ENCODE measurements around the gene PURA.

The PURA gene

GRCh38 chr5:140106805-140107311, 7.1 kb upstream of the PURA start:
- H3K4me3 Mint-ChIP-seq = peak overlapping the region; percentile 89
- no peaks in the 10 kb centered on the region for H3K9me3 Mint-ChIP-seq
- H3K4me1 Mint-ChIP-seq = peaks cover 36% of the 10 kb centered on the region
- DNase-seq (ENCODE audit: low spot score in 2 of 2) = no peak
- no peak for ATAC-seq
- H3K36me3 Mint-ChIP-seq = peaks cover 10% of the 10 kb centered on the region
- H3K27ac Mint-ChIP-seq = peak overlapping the region; percentile 92

GRCh38 chr5:140107312-140108092, 6.4 kb upstream of the PURA start:
- Mint-ChIP-seq H3K9me3 (no peaks in the 10 kb centered on the region), H3K4me3 (peak overlapping the region; percentile 89), H3K4me1 (peaks cover 42% of the 10 kb centered on the region), H3K27ac (peak overlapping the region; percentile 92), H3K36me3 (peaks cover 10% of the 10 kb centered on the region)
- ATAC-seq = peak; percentile 95
- peak; percentile 82 to 95 for DNase-seq (ENCODE audit: low spot score in 2 of 2)

GRCh38 chr5:140108093-140109017, 5.6 kb upstream of the PURA start:
- Mint-ChIP-seq H3K27ac (peak overlapping the region; percentile 92), H3K36me3 (peaks cover 10% of the 10 kb centered on the region), H3K9me3 (no peaks in the 10 kb centered on the region), H3K4me1 (peaks cover 50% of the 10 kb centered on the region), H3K4me3 (peak overlapping the region; percentile 89)
- peak in 1 of 2 donors; percentile 70 for DNase-seq (ENCODE audit: low spot score in 2 of 2)
- peak; percentile 3 for ATAC-seq

- H3K36me3 Mint-ChIP-seq = peaks cover 17% of the 10 kb centered on the region
- peaks cover 51% of the 10 kb centered on the region for H3K4me1 Mint-ChIP-seq
- peak overlapping the region; percentile 92 for H3K27ac Mint-ChIP-seq
- no peaks in the 10 kb centered on the region for H3K9me3 Mint-ChIP-seq
- DNase-seq (ENCODE audit: low spot score in 2 of 2) = no peak
- H3K4me3 Mint-ChIP-seq = peak overlapping the region; percentile 89
- ATAC-seq = no peak
These were observed 4.7 kb upstream of the PURA start for GRCh38 chr5:140109018-140109758.

GRCh38 chr5:140109759-140110645, 3.9 kb upstream of the PURA start:
- H3K27ac Mint-ChIP-seq = no peak overlapping the region
- H3K4me1 Mint-ChIP-seq = peaks cover 56% of the 10 kb centered on the region
- DNase-seq (ENCODE audit: low spot score in 2 of 2) (no peak), ATAC-seq (no peak)
- H3K9me3 Mint-ChIP-seq = no peaks in the 10 kb centered on the region
- peaks cover 24% of the 10 kb centered on the region for H3K36me3 Mint-ChIP-seq
- H3K4me3 Mint-ChIP-seq = peak overlapping the region; percentile 89

GRCh38 chr5:140110646-140110957, 3.3 kb upstream of the PURA start:
- no peaks in the 10 kb centered on the region for H3K9me3 Mint-ChIP-seq
- no peak for ATAC-seq
- peaks cover 29% of the 10 kb centered on the region for H3K36me3 Mint-ChIP-seq
- DNase-seq (ENCODE audit: low spot score in 2 of 2) = no peak
- no peak overlapping the region for H3K27ac Mint-ChIP-seq
- H3K4me1 Mint-ChIP-seq = peaks cover 61% of the 10 kb centered on the region
- no peak overlapping the region for H3K4me3 Mint-ChIP-seq

- peaks cover 29% of the 10 kb centered on the region for H3K36me3 Mint-ChIP-seq
- H3K9me3 Mint-ChIP-seq = no peaks in the 10 kb centered on the region
- no peak overlapping the region for H3K27ac Mint-ChIP-seq
- peaks cover 64% of the 10 kb centered on the region for H3K4me1 Mint-ChIP-seq
- ATAC-seq = no peak
- DNase-seq (ENCODE audit: low spot score in 2 of 2) = no peak
- no peak overlapping the region for H3K4me3 Mint-ChIP-seq
These were observed 2.7 kb upstream of the PURA start for GRCh38 chr5:140111011-140111858.

- Mint-ChIP-seq H3K9me3 (no peaks in the 10 kb centered on the region), H3K27ac (no peak overlapping the region), H3K4me1 (peaks cover 62% of the 10 kb centered on the region), H3K36me3 (peaks cover 29% of the 10 kb centered on the region), H3K4me3 (peak overlapping the region; percentile 83)
- DNase-seq (ENCODE audit: low spot score in 2 of 2) = no peak
- ATAC-seq = no peak
These were observed 1.9 kb upstream of the PURA start for GRCh38 chr5:140111859-140112551.

GRCh38 chr5:140112685-140113179, 1.2 kb upstream of the PURA start:
- Mint-ChIP-seq H3K9me3 (no peaks in the 10 kb centered on the region), H3K4me1 (peaks cover 64% of the 10 kb centered on the region), H3K4me3 (peak overlapping the region; percentile 83), H3K36me3 (peaks cover 29% of the 10 kb centered on the region), H3K27ac (peak overlapping the region; percentile 90)
- ATAC-seq = no peak
- DNase-seq (ENCODE audit: low spot score in 2 of 2) = no peak

GRCh38 chr5:140113180-140113698, 670 bp upstream of the PURA start:
- H3K27ac Mint-ChIP-seq = peak overlapping the region; percentile 90
- no peak for DNase-seq (ENCODE audit: low spot score in 2 of 2)
- H3K4me3 Mint-ChIP-seq = peak overlapping the region; percentile 83
- H3K9me3 Mint-ChIP-seq = no peaks in the 10 kb centered on the region
- H3K36me3 Mint-ChIP-seq = peaks cover 26% of the 10 kb centered on the region
- ATAC-seq = no peak
- H3K4me1 Mint-ChIP-seq = peaks cover 69% of the 10 kb centered on the region

GRCh38 chr5:140114341-140115185, 654 bp downstream of the PURA start:
- no peaks in the 10 kb centered on the region for H3K9me3 Mint-ChIP-seq
- DNase-seq (ENCODE audit: low spot score in 2 of 2) = peak; percentile 43 to 82
- peaks cover 59% of the 10 kb centered on the region for H3K4me1 Mint-ChIP-seq
- H3K36me3 Mint-ChIP-seq = peaks cover 19% of the 10 kb centered on the region
- H3K27ac Mint-ChIP-seq = peak overlapping the region; percentile 90
- peak; percentile 62 for ATAC-seq
- peak overlapping the region; percentile 83 for H3K4me3 Mint-ChIP-seq

- ATAC-seq (no peak), DNase-seq (ENCODE audit: low spot score in 2 of 2) (no peak)
- peak overlapping the region; percentile 83 for H3K4me3 Mint-ChIP-seq
- peaks cover 19% of the 10 kb centered on the region for H3K36me3 Mint-ChIP-seq
- H3K9me3 Mint-ChIP-seq = no peaks in the 10 kb centered on the region
- H3K27ac Mint-ChIP-seq = peak overlapping the region; percentile 90
- peaks cover 59% of the 10 kb centered on the region for H3K4me1 Mint-ChIP-seq
These were observed 1.2 kb downstream of the PURA start for GRCh38 chr5:140115186-140115500.
